Lower lobe of right lung (tissue), 2 donors: ENCODE measurements around the gene DHRS13. TPM values are rescaled to one million over a fixed set of nuclear protein-coding genes. Genes with fewer than 3 reads are reported as not detected.

Experiments
- ATAC-seq, 2 donors: fragments of 200-7000 bp; cut with Tn5 transposase; one replicate each; pipeline ENCODE4 v1.9.1; 2020 to 2022; ENCODE audit warnings: mild to moderate bottlenecking in 2 of 2, moderate library complexity in 2 of 2
- DNase-seq: peaks from one replicate; pipeline ENCODE4 v3.0.0-alpha.2; 2020
- H3K27ac ChIP-seq: fragments of 200-600 bp; one replicate; pipeline ENCODE4 v1.8.0; 2022
- H3K27me3 ChIP-seq: fragments of 200-600 bp; one replicate; pipeline ENCODE4 v1.8.0; 2022; ENCODE audit warnings: low read depth
- H3K36me3 ChIP-seq: fragments of 200-600 bp; one replicate; pipeline ENCODE4 v1.8.0; 2022; ENCODE audit warnings: mild to moderate bottlenecking
- H3K4me1 ChIP-seq: fragments of 200-600 bp; one replicate; pipeline ENCODE4 v1.8.0; 2022
- H3K4me3 ChIP-seq: fragments of 200-600 bp; one replicate; pipeline ENCODE4 v1.8.0; 2022; ENCODE audit warnings: mild to moderate bottlenecking
- H3K9me3 ChIP-seq: fragments of 200-600 bp; one replicate; pipeline ENCODE4 v1.8.0; 2022
- CTCF ChIP-seq: fragments of 200-600 bp; IDR thresholded peaks from one replicate; pipeline ENCODE4 v1.8.0; 2022; ENCODE audit warnings: antibody characterized with exemption, mild to moderate bottlenecking
- intact Hi-C: fragments of 100-400 bp; cut with DNase I; formaldehyde crosslinking; loops from one replicate; pipeline ENCODE4 v1.11.0; 2022
- total RNA-seq: library from RNA; stranded (reverse); fragmentation: NEBNext Ultra II Directional; extraction: Animal tissue kit (Norgen Biotek cat#: 25700); gene quantifications from one replicate; pipeline ENCODE4 v1.2.1, GENCODE V29; 2021
- donor health status: DM: no; HTN: yes; CAD: no; lungs with severe emphysema.

DHRS13 gene
- total RNA-seq, 1 donor from 2014 or later: 10.6 TPM

GRCh38 chr17:28857905-28858800 is 44.7 kb downstream of the DHRS13 start:
- DNase-seq: peak; percentile 12
- no peak overlapping the region for H3K4me3 ChIP-seq

GRCh38 chr17:28856028-28856574 is 46.8 kb downstream of the DHRS13 start:
- intact Hi-C loops: no loop called here
- no peak for ATAC-seq
- no peak for TF ChIP-seq CTCF
- Histone ChIP-seq H3K4me1 (peaks cover 16% of the 10 kb centered on the region), H3K9me3 (no peaks in the 10 kb centered on the region), H3K4me3 (no peak overlapping the region), H3K27me3 (no peaks in the 10 kb centered on the region), H3K36me3 (peaks cover 50% of the 10 kb centered on the region), H3K27ac (no peak overlapping the region)
- DNase-seq: peak; percentile 3

More at GRCh38 chr17:28857905-28858800, 44.7 kb downstream of the DHRS13 start:
- H3K27me3 ChIP-seq: no peaks in the 10 kb centered on the region
- no peak for ATAC-seq
- no peak overlapping the region for H3K27ac ChIP-seq
- intact Hi-C loops: no loop called here
- H3K4me1 ChIP-seq: peaks cover 16% of the 10 kb centered on the region
- no peak for TF ChIP-seq CTCF
- no peaks in the 10 kb centered on the region for H3K9me3 ChIP-seq
- peaks cover 53% of the 10 kb centered on the region for H3K36me3 ChIP-seq

- Histone ChIP-seq H3K4me1 (peaks cover 16% of the 10 kb centered on the region), H3K27ac (peak overlapping the region; percentile 77), H3K9me3 (no peaks in the 10 kb centered on the region), H3K36me3 (peaks cover 43% of the 10 kb centered on the region), H3K27me3 (no peaks in the 10 kb centered on the region), H3K4me3 (peak overlapping the region; percentile 71)
- intact Hi-C loops: no loop called here
- TF ChIP-seq CTCF: no peak
- ATAC-seq (no peak), DNase-seq (no peak)
Observed at GRCh38 chr17:28855336-28855679, 47.6 kb downstream of the DHRS13 start.

- peak; percentile 98 to 100 for ATAC-seq
- intact Hi-C loops: no loop called here
- peaks cover 36% of the 10 kb centered on the region for H3K36me3 ChIP-seq
Observed at GRCh38 chr17:28854457-28855335, 48.2 kb downstream of the DHRS13 start, which contains the start of gene ERAL1. ERAL1 (plus strand) TSS chr17:28855016; CDS start chr17:28855035, 19 bp downstream.

More at GRCh38 chr17:28854457-28855335, 48.2 kb downstream of the DHRS13 start, which contains the start of gene ERAL1:
- H3K27ac ChIP-seq: peak within 1 kb of the TSS; percentile 77
- H3K27me3 ChIP-seq: no peaks in the 10 kb centered on the region
- H3K4me3 ChIP-seq: peak within 1 kb of the TSS; percentile 71
- no peaks in the 10 kb centered on the region for H3K9me3 ChIP-seq
- H3K4me1 ChIP-seq: peaks cover 16% of the 10 kb centered on the region
- peak; percentile 91 for DNase-seq
- peak; percentile 10 for TF ChIP-seq CTCF
